GM19455 (cell line): ENCODE measurements around the gene ZNF689.
"Not testable (repeated sequence)": the region's sequence is repeated elsewhere in the genome, so short reads cannot be mapped to it uniquely, and the experiment has no call there.

ENCODE experiments used
- ATAC-seq: cut with Tn5 transposase; IDR thresholded peaks from one replicate; pipeline ENCODE4 v1.9.1; 2021; ENCODE audit not compliant: unreplicated experiment

ZNF689 gene

DNA sequence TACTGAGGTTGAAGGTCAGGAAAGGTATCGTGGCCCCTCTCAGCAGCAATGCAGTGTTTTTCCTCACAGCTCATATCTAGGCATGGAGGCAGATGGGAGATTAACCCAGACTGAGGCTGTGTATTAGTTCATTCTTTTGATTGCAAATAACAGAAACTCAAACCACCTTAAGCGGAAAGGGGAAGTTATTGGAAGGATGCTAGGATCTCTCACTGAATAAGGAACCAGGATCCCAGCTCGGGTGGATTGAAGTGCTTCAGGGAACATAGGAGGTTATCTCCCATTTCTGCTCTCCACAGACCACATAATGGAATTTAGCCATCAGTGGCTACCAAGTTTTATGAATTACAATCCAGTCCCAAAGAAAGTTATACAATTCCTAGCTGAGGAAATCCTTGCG, 8.2 kb downstream of the ZNF689 start:
- no peak for ATAC-seq

DNA sequence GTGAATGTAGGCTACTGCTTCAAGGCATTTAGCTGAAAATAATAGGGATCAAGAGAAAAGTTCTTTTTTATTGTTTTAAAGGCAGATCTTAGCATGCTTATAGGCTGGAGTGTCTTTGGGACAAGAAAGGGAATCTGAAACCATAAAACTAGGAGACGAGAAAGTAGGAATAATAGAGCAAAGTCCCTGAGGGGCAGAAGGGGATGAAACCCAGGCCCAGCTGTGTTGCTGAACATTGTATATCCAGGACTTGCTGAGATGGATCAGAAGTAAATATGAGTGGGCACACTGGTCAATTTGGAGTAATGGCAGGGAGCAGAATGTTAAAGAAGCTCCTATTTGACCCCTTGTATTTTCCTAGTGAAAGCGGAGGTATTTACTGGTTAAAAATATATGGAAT, 9.3 kb downstream of the ZNF689 start:
- no peak for ATAC-seq

DNA sequence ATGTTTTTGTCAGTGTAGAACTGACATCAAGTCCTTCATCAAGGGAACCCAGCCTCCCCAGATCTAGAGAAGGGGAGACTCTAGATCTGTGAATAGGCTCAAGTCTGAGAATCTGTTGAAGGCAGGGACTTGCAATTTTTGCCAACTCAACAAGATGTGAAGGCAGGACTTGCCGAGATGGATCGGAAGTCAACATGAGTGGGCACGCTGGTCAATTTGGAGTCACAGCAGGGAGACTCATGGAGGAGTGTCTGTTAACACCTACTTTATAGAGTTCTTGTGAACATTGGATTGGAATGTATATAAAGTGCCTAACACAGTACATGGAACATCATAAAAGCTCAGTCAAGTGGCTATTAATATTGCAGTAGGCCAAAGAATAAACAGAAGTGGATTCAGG, 10.0 kb downstream of the ZNF689 start:
- no peak for ATAC-seq

DNA sequence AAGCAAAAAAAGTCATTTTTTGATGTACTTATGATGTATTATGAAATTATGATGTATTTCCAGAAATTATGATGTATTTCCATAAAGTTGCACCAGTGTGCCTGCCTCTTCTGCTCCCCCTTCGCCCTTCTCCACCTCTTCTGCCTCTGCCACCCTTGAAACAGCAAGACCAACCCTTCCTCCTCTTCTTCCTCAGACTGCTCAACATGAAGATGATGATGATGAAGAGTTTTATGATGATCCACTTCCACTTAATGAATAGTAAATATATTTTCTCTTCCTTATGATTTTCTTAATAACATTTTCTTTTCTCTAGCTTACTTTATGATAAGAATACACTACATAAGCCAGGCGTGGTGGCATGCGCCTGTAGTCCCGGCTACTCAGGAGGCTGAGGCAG, 17.3 kb downstream of the ZNF689 start:
- no peak for ATAC-seq

DNA sequence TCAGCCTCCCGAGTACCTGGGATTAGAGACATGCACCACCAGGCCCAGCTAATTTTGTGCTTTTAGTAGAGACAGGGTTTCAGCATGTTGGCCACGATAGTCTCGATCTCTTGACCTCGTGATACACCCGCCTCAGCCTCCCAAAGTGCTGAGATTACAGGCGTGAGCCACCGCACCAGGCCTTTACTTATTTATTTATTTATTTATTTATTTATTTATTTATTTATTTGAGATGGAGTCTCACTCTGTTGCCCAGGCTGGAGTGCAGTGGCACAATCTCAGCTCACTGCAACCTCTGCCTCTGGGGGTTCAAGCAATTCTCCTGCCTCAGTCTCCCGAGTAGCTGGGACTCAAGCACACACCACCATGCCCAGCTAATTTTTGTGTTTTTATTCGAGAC, 19.3 kb downstream of the ZNF689 start:
- ATAC-seq, result not testable (repeated sequence)

DNA sequence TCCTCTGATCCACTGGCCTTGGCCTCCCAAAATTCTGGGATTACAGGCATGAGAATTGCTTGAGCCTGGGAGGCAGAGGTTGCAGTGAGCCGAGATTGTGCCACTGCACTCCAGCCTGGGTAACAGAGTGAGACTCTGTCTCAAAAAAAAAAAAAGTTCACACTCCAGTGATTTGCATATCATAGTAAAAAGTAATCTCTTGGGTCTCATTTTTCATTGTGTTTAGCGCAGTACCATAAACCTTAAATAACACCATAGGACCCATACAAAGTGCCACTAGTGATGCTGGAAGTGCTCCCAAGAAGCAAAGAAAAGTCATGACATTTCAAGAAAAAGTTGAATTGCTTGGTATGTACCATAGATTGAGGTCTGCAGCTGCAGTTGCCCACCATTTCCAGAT, 20.6 kb downstream of the ZNF689 start:
- not testable (repeated sequence) for ATAC-seq

DNA sequence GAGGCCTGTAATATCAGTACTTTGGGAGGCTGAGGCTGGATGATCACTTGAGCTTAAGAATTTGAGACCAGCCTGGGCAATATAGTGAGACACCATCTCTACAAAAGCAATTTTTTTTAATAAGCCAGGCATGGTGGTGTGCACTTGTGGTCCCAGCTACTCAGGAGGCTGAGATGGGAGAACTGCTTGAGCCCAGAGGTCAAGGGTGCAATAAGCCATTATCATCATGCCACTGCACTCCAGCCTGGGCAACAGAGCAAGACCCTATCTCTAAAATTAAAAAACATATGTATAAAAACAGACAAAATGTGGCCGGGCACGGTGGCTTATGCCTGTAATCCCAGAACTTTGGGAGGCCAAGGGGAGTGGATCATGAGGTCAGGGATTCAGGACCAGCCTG, 21.5 kb downstream of the ZNF689 start:
- no peak for ATAC-seq

DNA sequence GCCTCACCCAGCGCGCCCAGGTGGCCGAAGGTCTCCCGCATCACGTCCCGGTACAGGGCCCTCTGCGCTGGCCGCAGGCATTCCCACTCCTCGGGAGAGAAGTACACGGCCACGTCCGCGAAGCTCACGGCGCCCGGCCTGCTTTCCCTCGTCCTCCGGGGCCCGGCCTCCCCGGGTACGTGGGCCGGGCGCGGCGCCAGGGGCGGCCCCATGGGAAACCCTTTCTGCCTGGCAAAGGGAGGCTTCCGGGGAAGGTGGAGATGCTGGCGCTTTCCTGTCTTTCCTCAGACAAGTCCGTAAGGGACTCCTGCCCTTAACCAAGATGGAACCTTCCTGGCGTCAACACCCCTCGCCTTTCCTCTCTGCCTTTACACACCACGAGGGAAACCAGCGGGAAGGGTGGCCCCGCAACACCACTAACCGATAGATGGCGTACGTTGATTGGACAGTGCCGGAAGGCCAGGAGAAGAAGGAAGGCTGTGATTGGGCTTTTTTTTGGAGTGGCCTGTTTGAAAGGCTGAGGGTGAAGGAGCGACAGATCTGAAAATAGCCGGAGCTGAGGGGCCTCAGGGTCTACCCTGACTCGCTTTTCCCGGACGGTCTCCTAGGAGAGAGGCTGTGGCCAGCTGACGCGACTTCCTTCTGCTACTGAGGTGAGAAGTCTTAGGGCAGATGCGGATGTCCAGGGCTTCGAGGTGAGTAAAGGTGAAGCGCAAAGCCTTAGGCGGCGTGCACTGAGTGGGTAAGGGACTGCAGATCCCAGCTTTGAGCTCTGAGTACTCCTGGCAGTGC, 24.6 kb downstream of the ZNF689 start, which contains the start of gene ZNF785:
Gene ZNF785 (minus strand): TSS at position 298 of the 792 bp plus-strand sequence. CDS start 86 bp downstream, at position 212.
- ATAC-seq, result peak; percentile 78

DNA sequence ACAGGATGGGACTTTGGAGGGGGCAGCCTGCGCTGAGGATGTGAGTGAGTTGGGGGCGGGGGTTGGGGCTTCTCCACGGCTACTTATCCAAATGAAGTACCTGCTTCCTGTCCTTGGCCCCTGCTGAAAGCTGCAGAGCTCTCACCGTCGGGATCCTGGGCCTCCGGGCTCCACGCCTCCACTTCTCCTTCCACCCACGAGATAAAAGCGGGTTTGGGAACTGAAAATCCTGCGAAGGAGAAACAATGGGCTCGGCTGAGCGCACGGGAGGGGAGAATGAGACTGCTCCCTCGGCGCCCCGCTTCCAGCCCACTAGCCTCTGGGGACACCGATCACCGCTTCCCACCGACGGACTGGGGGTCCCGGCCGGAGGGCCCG, 25.2 kb downstream of the ZNF689 start:
- peak; percentile 32 for ATAC-seq

DNA sequence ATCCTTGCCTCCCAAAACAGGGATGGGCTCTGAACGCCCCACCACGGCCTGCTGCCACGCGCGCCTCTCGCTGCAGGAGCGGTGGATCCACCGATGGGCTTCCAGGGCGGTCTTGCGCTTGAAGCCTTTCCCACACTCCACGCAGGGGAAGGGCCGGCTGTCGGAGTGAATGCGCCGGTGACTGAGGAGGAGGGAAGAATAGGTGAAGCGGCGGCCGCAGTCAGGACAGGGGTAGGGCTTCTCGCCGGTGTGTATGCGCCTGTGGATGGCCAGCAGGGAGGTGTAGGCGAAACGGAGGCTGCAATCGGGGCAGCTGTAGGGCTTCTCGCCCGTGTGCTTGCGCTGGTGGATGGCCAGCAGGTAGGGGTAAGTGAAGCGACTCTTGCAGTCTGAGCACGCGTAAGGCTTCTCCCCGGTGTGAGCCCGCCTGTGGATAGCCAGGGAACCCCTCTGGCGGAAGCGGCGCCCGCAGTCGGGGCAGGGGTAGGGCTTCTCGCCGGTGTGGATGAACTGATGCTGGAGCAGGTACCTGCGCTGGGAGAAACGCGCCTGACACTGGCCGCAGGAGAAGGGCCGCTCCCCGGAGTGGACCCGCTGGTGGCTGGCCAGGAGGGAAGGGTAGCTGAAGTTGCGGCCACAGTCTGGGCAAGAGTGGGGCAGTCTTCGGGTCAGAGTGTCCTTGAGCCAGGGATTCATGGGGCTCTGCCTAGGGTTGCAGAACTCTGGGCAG, 27.4 kb downstream of the ZNF689 start:
- ATAC-seq, result no peak

DNA sequence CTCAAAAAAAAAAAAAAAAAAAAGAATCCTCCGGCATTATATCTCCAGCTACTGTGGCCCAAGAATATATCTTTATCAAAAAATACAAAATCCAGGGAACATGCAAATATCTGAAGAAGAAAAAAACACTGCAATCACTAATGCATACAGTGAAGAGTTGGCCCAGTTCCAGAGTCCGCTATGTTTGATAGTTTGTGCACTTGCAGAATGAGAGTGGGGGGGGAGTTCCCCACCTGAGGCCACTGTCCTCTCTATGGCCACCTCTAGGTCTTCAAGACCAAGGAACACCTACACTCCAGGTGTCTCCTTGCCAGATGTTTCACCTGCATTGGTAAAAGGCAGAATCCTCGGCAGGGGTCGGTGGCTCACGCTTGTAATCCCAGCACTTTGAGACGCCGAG, 28.7 kb downstream of the ZNF689 start:
- ATAC-seq, result no peak

DNA sequence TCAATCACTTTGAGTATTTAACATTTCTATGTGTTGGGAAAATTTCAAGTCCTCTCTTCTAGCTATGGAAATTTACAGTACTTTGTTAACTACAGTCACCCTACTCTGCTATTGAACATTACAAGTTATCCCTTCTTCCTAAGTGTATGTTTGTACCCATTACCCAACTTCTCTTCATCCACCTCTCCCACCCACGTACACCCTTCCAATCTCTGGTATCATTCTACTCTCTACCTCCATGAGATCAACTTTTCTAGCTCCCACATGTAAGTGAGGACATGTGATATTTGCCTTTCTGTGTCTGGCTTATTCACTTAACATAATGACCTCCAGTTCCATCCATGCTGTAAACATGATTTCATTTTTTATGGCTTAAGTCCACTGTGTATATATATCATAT, 35.5 kb downstream of the ZNF689 start:
- no peak for ATAC-seq

DNA sequence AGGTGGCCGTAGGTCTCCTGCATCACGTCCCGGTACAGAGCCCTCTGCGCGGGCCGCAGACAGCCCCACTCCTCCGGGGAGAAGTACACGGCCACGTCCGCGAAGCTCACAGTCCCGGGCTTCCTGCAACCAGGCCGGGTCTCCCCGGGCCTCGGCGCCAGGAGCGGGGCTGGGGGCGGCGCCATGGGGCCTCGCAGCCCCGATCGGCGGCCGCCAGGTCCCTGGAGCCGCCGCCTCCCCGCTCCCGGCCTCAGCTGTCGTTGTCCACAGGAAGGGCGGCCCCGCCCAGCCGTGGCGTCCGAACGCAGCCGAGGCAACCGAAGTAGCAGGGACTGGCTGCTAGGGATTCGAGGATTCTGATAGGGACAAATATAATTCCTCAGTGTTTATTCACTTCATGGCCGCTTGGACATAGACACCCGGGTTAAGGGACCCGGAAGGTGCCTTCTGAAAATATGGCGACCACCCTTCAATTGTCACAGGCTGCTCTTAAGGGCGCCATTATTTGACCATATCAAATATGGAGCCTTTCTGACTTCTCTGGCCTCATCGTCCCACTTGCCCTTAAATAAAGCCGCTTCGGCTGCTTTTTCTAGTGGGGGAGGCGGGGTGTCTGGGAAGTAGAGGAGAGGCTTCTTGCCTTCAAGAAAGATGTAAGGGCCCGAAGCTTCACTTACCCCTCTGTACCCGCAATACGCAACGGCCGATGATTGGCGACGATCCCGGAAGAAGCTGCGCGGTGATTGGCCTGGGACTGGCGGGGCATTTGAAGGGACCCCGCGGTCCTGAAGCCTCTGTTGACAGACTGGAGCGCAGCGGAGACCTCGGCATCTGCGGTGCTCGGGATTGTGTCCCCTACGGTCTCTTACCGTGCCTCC, 38.5 kb downstream of the ZNF689 start, which contains the start of gene ZNF688:
Gene ZNF688 (minus strand): TSS at position 270 of the 878 bp plus-strand sequence. CDS start 85 bp downstream, at position 185.
- ATAC-seq, result peak; percentile 66

DNA sequence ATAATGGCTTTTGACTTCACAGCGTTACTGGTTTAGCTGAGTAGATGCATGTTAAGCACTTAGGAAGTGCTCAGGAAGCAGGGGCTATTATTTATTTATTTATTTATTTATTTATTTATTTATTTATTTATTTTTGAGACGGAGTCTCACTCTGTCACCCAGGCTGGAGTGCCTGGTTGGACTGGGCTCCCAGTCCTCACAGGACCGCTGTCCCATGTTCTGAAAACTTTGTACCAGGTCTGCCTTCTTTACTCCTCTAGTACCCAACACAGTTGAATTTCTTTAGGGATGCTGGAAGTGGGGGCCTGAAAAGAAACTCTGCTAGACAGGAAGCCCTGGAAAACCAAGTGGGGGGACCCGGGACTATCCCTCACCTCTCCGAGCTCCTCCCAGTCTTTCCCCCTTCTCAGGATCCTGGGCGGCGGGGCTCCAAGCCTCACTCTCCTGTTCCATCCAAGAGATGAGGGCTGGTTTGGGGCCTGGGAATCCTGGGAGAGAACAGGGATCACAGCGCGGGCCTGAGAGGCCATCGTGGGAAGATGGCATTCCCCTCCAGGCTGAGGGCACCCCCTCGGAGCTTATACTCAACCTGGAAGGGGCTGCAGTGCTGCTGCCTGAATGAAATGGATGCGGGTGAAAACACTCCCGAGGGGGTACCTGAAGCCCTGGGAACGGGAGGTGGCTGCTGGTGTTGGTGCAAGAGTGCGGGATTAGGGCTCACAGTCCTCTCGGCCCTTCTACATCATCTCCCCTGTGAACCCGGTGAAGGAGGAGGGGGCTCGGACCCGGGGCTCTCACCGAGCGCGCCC, 39.3 kb downstream of the ZNF689 start:
- no peak for ATAC-seq

DNA sequence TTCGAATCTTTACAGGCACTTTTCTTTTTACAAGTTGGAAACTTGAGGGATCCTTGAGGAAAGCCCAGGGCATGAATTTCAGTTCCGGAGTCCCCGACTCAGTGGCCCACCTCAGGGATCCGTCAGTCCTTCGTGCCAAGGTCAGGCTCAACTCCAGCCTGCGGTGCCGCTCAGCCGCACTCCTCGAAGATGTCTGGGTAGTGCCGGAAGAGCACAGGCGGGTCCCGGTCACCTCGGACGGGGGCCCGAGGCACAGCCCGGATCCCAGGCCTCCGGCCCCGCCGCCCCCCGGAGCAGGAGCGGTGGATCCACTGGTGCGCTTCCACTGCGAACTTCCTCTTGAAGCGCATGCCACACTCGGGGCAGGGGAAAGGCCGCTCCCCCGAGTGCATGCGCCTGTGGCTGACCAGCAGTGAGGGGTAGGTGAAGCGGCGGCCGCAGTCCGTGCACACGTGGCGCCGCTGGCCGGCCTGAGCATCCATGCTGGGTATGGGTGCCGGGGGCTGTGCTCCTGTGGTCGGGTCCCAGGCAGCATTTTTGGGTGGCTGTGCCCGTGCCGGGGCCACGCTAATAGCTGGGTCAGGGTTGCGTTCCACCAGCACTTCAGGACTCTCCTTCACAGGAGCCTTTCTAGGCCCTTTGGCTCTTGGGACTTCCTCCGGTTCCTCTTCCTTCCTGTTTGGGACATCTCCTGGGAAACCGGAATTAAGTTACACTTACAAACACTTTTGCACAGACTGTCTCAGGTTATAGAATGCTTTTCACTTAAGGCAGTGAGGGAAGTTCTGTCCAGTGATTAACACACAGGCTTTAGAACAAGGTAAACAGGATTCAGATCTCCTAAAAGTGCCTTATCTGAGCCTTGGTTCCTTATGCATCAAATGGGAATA, 40.2 kb downstream of the ZNF689 start:
- no peak for ATAC-seq

DNA sequence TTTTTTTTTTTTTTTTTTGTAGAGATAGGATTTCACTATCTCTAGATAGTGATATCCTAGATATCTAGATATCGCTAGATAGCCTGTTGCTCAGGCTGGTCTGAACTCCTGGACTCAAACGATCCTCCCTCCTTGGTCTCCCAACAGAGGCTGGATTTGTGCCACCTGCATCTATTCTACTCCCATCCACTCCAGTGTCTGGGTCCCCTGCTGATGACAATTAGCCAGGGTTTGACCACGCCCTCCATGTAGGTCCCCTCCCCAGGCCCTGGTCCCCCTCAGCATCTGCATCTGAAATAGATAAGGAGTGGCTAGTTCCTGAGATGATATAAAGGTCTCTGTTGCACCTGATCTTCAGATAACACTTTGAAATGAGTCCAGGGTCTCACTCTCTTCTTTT, 40.9 kb downstream of the ZNF689 start:
- no peak for ATAC-seq

DNA sequence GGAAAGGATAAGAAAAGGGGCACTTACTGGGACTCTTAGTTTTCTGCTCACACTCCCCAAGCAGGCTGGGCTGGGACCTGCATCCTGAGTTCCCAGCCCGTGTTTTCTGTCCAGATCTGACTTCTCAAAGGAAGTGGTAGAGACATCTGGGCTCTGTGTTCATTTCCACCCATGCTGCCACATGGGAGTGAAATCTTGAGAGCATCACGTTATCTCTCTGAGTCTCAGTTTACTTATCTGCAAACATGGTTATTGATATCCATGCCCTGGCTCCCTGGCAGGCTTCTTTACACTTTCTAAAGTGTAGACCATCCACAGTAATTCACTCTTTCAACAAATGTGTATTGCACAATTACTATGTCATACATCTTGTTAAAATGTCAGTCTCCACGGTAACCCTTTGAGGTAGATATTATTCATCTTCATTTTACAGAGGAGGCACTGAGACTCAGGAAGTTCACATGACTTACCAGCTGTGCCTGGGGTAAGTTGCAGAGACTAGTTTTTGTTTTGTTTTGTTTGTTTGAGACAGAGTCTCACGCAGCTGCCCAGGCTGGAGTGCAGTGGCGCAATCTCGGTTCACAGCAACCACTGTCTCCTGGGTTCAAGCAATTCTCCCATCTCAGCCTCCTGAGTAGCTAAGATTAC, 42.1 kb downstream of the ZNF689 start:
- ATAC-seq, result no peak

DNA sequence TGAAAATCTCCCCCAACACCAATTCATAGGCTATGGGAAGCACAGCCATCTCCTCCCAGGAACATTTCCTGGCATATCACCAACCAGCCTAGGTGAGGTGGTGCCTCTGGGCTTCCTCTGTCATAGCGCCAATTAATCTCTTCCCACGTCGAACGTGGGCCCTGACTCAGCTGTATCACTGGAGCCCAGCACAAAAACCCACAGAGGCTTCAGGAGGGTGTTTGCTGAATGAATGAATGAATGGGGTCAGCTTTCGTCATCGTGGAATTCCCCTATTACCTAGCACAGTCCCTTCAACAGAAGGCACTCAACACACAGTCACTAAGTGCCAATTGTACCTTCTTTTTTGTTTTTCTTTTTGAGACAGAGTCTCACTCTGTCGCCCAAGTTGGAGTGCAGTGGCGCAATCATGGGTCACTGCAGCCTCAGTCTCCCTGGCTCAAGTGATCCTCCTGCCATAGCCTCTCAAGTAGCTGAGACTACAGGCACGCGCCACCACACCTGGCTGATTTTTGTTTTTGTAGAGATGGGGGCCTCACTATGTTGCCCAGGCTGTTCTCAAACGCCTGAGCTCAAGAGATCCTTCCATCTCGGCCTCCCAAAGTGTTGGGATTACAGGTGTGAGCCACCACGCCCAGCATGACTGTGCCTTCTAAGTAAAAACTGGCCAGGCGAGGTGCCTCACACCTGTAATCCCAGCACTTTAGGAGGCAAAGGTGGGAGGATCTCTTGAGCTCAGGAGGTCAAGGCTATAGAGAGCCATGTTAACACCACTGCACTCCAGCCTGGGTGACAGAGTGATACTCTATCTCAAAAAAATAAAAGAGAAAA, 42.8 kb downstream of the ZNF689 start:
- ATAC-seq, result no peak
